SU-DHL-6 (cell line): Measurements from ENCODE around the gene GPRASP3.

ENCODE experiments used
- EZH2phosphoT487 ChIP-seq: fragments of 200-600 bp; sonication (generic), shearing (Covaris generic); conservative IDR thresholded peaks from 2 replicates; pipeline ENCODE4 v1.6.1; 2018; ENCODE audit warnings: mild to moderate bottlenecking, antibody characterized with exemption, low read length, moderate library complexity, mixed read lengths
- TF ChIP-seq, protein P1 (sequence below): fragments of 200-600 bp; sonication (generic); IDR thresholded peaks from one replicate; pipeline ENCODE4 v1.5.1; 2017; ENCODE audit warnings: antibody characterized with exemption, mild to moderate bottlenecking, low read length, moderate library complexity; ENCODE audit not compliant: insufficient read depth, poor library complexity, severe bottlenecking

DNA sequence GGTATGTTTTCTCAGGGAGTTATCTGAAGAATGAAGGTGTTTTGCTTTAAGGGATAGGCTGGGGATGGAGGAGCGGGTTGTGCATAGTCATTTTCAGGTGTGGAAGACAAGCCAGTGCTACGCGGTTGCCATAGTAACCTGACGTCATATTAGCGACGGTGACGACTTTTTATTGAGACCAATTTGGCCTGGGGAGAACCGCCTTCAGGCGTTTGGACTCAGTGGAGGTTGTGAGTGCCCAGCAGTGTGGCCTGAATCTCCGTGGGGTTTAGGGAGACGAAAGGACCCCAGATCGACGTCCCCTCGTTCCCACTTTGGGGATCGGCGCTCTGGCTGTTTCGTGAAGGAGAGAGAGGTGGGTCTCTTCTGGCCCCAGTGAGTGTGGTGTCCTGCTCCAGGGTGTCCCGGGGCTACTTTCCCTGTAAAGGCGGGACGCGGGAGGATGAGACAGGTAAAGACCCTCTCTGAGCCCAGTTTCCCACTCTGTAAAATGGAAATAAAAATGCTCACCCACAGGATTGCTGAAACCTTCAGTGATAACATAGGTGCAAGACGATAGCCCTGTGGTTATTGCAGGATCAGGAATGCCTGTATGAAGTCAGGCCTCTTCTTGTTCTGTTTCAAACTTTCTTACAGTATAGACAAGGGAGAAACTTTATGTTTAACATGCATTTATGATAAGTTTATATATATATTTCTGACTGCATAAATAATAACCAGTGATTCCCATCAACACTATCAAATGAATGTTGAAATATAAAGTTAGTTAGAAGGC is 48.6 kb downstream of the GPRASP3 start:
- TF ChIP-seq, protein P1, sequence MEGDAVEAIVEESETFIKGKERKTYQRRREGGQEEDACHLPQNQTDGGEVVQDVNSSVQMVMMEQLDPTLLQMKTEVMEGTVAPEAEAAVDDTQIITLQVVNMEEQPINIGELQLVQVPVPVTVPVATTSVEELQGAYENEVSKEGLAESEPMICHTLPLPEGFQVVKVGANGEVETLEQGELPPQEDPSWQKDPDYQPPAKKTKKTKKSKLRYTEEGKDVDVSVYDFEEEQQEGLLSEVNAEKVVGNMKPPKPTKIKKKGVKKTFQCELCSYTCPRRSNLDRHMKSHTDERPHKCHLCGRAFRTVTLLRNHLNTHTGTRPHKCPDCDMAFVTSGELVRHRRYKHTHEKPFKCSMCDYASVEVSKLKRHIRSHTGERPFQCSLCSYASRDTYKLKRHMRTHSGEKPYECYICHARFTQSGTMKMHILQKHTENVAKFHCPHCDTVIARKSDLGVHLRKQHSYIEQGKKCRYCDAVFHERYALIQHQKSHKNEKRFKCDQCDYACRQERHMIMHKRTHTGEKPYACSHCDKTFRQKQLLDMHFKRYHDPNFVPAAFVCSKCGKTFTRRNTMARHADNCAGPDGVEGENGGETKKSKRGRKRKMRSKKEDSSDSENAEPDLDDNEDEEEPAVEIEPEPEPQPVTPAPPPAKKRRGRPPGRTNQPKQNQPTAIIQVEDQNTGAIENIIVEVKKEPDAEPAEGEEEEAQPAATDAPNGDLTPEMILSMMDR = no peak
- no peak for TF ChIP-seq EZH2phosphoT487
